ENCODE measurements around the gene AWAT1. TPM values are rescaled to one million over a fixed set of nuclear protein-coding genes. Genes with fewer than 3 reads are reported as not detected.

AWAT1 gene
- total and polyA plus RNA-seq, 2 experiments from 2014 or later = not detected

- TF ChIP-seq, protein P1, sequence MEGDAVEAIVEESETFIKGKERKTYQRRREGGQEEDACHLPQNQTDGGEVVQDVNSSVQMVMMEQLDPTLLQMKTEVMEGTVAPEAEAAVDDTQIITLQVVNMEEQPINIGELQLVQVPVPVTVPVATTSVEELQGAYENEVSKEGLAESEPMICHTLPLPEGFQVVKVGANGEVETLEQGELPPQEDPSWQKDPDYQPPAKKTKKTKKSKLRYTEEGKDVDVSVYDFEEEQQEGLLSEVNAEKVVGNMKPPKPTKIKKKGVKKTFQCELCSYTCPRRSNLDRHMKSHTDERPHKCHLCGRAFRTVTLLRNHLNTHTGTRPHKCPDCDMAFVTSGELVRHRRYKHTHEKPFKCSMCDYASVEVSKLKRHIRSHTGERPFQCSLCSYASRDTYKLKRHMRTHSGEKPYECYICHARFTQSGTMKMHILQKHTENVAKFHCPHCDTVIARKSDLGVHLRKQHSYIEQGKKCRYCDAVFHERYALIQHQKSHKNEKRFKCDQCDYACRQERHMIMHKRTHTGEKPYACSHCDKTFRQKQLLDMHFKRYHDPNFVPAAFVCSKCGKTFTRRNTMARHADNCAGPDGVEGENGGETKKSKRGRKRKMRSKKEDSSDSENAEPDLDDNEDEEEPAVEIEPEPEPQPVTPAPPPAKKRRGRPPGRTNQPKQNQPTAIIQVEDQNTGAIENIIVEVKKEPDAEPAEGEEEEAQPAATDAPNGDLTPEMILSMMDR (IDR thresholded peaks at IDR 0.05; ENCODE audit: low read depth, low read length) = no peak
- Histone ChIP-seq H3K27ac (no peak overlapping the region), H3K27me3 (no peaks in the 10 kb centered on the region), H3K36me3 (no peaks in the 10 kb centered on the region), H3K4me1 (ENCODE audit: low read depth) (no peaks in the 10 kb centered on the region), H3K4me3 (no peak overlapping the region), H3K9me3 (ENCODE audit: low read depth) (no peaks in the 10 kb centered on the region)
- DNase-seq (ENCODE audit: low read depth in 1 of 2, low spot score in 1 of 2) = peak in 1 of 2 donors; percentile 5
Measured at GRCh38 chrX:70219938-70220764, 14.3 kb upstream of the AWAT1 start.

DNA sequence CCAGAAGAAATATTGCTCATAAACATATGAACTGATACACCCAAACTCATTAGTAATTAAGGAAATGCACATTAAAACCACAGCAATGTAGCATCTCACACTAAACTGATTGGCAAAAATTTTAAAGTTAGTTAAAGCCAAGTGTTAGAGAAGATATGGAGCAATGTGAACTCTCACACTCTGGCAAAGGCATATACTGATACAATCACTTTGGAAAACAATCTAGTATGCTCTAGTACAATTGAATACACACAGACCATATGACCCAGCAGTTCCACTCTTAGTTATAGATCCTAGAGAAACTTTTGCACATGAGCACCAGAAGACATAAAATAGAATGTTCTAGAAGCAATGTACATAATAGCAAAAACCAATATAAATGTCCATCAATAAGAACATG, 8.4 kb upstream of the AWAT1 start:
- Histone ChIP-seq H3K27me3 (no peaks in the 10 kb centered on the region), H3K27ac (no peak overlapping the region), H3K4me1 (ENCODE audit: low read depth) (no peaks in the 10 kb centered on the region), H3K36me3 (no peaks in the 10 kb centered on the region), H3K9me3 (ENCODE audit: low read depth) (no peaks in the 10 kb centered on the region), H3K4me3 (no peak overlapping the region)
- no peak for DNase-seq (ENCODE audit: low read depth in 1 of 2, low spot score in 1 of 2)
- TF ChIP-seq, protein P1 (IDR thresholded peaks at IDR 0.05; ENCODE audit: low read depth, low read length) = no peak

DNA sequence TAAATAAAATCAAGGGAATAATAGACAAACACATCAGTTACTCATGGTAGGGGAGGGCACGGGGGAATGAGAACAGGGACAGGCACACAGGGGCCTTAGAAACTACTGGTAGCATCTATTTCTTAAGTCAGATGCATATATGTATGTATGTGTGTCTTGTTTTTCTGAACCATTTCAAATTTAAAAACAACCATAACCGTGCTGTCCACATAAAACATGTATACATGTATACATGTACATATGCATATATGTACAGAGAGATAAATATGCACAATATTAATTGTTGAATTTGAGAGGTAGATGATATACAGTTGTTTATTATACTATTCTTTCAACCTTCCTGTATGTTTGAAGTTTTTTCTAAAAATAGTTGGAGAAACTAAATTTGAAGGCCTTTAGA, 7.8 kb upstream of the AWAT1 start:
- H3K27ac ChIP-seq = no peak overlapping the region
- H3K27me3 ChIP-seq = no peaks in the 10 kb centered on the region
- no peaks in the 10 kb centered on the region for H3K9me3 ChIP-seq (ENCODE audit: low read depth)
- H3K4me1 ChIP-seq (ENCODE audit: low read depth) = no peaks in the 10 kb centered on the region
- no peak overlapping the region for H3K4me3 ChIP-seq
- no peak for DNase-seq (ENCODE audit: low read depth in 1 of 2, low spot score in 1 of 2)
- no peaks in the 10 kb centered on the region for H3K36me3 ChIP-seq
- TF ChIP-seq, protein P1 (IDR thresholded peaks at IDR 0.05; ENCODE audit: low read depth, low read length) = no peak

DNA sequence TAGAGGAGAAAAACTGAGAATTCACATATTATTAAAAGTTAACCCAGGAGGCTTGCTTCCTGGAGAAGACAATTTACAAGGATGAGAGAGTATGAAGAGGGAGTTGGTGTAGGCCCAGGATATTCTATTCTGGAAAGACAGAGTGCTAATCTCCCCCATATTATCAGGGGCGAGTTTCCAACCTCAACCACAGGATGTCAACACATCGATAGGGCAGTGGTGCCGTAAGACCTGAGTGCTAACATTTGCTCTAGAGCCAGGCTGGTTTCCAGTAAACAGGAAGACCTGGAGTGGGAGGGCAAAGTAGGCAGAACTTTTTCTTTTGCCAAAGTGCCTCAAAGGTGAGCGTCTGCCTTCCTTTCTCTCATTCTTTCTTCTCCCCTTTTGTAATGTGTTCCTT, 2.8 kb upstream of the AWAT1 start:
- no peaks in the 10 kb centered on the region for H3K36me3 ChIP-seq
- no peak overlapping the region for H3K4me3 ChIP-seq
- no peaks in the 10 kb centered on the region for H3K4me1 ChIP-seq (ENCODE audit: low read depth)
- no peaks in the 10 kb centered on the region for H3K27me3 ChIP-seq
- no peak overlapping the region for H3K27ac ChIP-seq
- TF ChIP-seq, protein P1 (IDR thresholded peaks at IDR 0.05; ENCODE audit: low read depth, low read length) = no peak
- DNase-seq (ENCODE audit: low read depth in 1 of 2, low spot score in 1 of 2) = peak; percentile 0 to 70
- no peaks in the 10 kb centered on the region for H3K9me3 ChIP-seq (ENCODE audit: low read depth)

- no peaks in the 10 kb centered on the region for H3K4me1 ChIP-seq (ENCODE audit: low read depth)
- no peaks in the 10 kb centered on the region for H3K27me3 ChIP-seq
- DNase-seq (ENCODE audit: low read depth in 1 of 2, low spot score in 1 of 2) = no peak
- TF ChIP-seq, protein P1 (IDR thresholded peaks at IDR 0.05; ENCODE audit: low read depth, low read length) = no peak
- no peak overlapping the region for H3K27ac ChIP-seq
- H3K36me3 ChIP-seq = no peaks in the 10 kb centered on the region
- no peaks in the 10 kb centered on the region for H3K9me3 ChIP-seq (ENCODE audit: low read depth)
- H3K4me3 ChIP-seq = no peak overlapping the region
Measured at GRCh38 chrX:70240751-70241150, 6.3 kb downstream of the AWAT1 start.
